DMS114 treated with DMSO at 0.1 percent for 48 hours (cell line): Measurements from ENCODE around the gene FHIT.

ENCODE experiments used
- DNase-seq: peaks from one replicate; lab custom pipeline; 2025; ENCODE audit not compliant: unreplicated experiment; lab: John Stamatoyannopoulos, UW

Gene FHIT

GRCh38 chr3:60434950-60435349 lies 816.3 kb downstream of the FHIT start:
- DNase-seq, result no peak

- no peak for DNase-seq
These were observed 816.9 kb downstream of the FHIT start for GRCh38 chr3:60434323-60434722.

GRCh38 chr3:60431599-60431958 lies 819.7 kb downstream of the FHIT start:
- no peak for DNase-seq

- DNase-seq, result no peak
These were observed 821.0 kb downstream of the FHIT start for GRCh38 chr3:60430205-60430604.

GRCh38 chr3:60427109-60427508 lies 824.1 kb downstream of the FHIT start:
- DNase-seq, result no peak

- DNase-seq, result no peak
These were observed 826.3 kb downstream of the FHIT start for GRCh38 chr3:60424942-60425341.

- no peak for DNase-seq
These were observed 827.2 kb downstream of the FHIT start for GRCh38 chr3:60424034-60424433.

GRCh38 chr3:60423556-60423955 lies 827.7 kb downstream of the FHIT start:
- no peak for DNase-seq

- no peak for DNase-seq
These were observed 829.4 kb downstream of the FHIT start for GRCh38 chr3:60421749-60422446.

- no peak for DNase-seq
These were observed 833.7 kb downstream of the FHIT start for GRCh38 chr3:60417576-60417975.

- no peak for DNase-seq
These were observed 837.2 kb downstream of the FHIT start for GRCh38 chr3:60414011-60414410.

GRCh38 chr3:60413551-60413950 lies 837.7 kb downstream of the FHIT start:
- no peak for DNase-seq

- DNase-seq, result no peak
These were observed 847.4 kb downstream of the FHIT start for GRCh38 chr3:60403866-60404265.

- no peak for DNase-seq
These were observed 848.3 kb downstream of the FHIT start for GRCh38 chr3:60402931-60403330.

GRCh38 chr3:60399861-60400845 lies 851.1 kb downstream of the FHIT start:
- DNase-seq, result no peak

GRCh38 chr3:60399292-60399691 lies 852.0 kb downstream of the FHIT start:
- DNase-seq, result no peak

- no peak for DNase-seq
These were observed 856.0 kb downstream of the FHIT start for GRCh38 chr3:60395173-60395762.

- no peak for DNase-seq
These were observed 857.3 kb downstream of the FHIT start for GRCh38 chr3:60393946-60394345.

- no peak for DNase-seq
These were observed 858.8 kb downstream of the FHIT start for GRCh38 chr3:60392501-60392900.

GRCh38 chr3:60391292-60391691 lies 860.0 kb downstream of the FHIT start:
- DNase-seq, result no peak

GRCh38 chr3:60388731-60389130 lies 862.5 kb downstream of the FHIT start:
- DNase-seq, result no peak

GRCh38 chr3:60386306-60386705 lies 864.9 kb downstream of the FHIT start:
- DNase-seq, result no peak
